ENCODE measurements around the gene SPAG9.
A peak's percentile ranks its signal among the peaks of the same experiment; 100 is the strongest.

Gene SPAG9

DNA sequence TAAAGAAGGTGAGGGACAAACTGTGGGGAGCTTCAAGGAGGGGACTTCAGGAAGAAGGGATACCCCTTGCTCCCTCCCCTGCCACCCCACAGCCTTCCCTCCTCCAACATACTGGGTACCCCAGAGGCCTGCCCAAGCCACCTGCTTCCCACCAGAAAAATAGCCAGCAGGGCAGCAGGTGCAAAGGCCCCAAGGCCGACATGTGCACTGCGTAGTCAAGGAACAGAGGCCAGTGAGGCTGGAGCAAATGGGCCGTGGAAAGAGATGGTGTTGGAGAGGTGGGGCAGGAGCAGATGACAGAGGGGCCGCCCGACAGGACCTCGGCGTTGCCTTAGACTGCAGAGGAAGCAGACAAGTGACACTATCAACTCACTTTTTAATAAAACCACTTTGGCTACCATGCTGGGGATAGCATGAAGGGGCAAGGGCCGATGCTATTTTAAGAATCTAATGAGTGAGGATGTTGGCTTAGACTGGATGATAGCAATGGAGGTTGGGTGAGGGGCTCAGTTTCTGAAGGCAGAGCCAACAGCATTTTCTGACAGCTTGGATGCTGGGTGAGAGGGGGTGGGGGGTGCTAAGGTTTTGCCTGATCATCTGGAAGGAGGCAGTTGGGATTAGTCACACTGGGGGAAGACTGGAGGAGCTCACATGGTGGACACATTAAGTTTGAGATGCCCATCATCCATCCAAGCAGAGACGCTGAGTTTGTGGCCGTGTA is 181.7 kb downstream of the SPAG9 start:
- no peaks in the 10 kb centered on the region for H3K4me1 ChIP-seq (ENCODE audit: control insufficient read depth, low read depth, low read length)

DNA sequence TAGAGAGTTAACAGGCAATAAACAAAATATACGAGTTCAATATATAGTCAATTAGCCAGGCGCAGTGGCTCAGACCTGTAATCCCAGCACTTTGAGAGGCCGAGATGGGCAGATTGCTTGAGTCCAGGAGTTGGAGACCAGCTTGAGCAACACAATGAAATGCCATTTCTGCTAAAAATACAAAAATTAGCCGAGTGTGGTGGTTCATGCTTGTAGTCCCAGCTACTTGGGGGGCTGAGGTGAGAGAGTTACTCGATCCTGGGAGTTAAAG is 184.7 kb downstream of the SPAG9 start:
- H3K4me3 ChIP-seq (ENCODE audit: low read length), result no peak overlapping the region
- H3K9me3 ChIP-seq (ENCODE audit: control insufficient read depth, low read depth, low read length), result no peaks in the 10 kb centered on the region
- no peaks in the 10 kb centered on the region for H3K36me3 ChIP-seq (ENCODE audit: control insufficient read depth, low read depth, low read length)
- H3K27ac ChIP-seq (ENCODE audit: low read length), result no peak overlapping the region
- H3K9ac ChIP-seq (ENCODE audit: low read length), result no peak overlapping the region
- H3K27me3 ChIP-seq (ENCODE audit: control insufficient read depth, insufficient read depth, low read length), result peaks cover 13% of the 10 kb centered on the region
- H3K4me1 ChIP-seq (ENCODE audit: control insufficient read depth, low read depth, low read length), result no peaks in the 10 kb centered on the region

More for the DNA sequence above, 181.7 kb downstream of the SPAG9 start:
- Histone ChIP-seq H3K27me3 (ENCODE audit: control insufficient read depth, insufficient read depth, low read length) (peaks cover 8% of the 10 kb centered on the region), H3K9me3 (ENCODE audit: control insufficient read depth, low read depth, low read length) (no peaks in the 10 kb centered on the region), H3K27ac (ENCODE audit: low read length) (no peak overlapping the region), H3K36me3 (ENCODE audit: control insufficient read depth, low read depth, low read length) (no peaks in the 10 kb centered on the region), H3K9ac (ENCODE audit: low read length) (no peak overlapping the region), H3K4me3 (ENCODE audit: low read length) (no peak overlapping the region)

DNA sequence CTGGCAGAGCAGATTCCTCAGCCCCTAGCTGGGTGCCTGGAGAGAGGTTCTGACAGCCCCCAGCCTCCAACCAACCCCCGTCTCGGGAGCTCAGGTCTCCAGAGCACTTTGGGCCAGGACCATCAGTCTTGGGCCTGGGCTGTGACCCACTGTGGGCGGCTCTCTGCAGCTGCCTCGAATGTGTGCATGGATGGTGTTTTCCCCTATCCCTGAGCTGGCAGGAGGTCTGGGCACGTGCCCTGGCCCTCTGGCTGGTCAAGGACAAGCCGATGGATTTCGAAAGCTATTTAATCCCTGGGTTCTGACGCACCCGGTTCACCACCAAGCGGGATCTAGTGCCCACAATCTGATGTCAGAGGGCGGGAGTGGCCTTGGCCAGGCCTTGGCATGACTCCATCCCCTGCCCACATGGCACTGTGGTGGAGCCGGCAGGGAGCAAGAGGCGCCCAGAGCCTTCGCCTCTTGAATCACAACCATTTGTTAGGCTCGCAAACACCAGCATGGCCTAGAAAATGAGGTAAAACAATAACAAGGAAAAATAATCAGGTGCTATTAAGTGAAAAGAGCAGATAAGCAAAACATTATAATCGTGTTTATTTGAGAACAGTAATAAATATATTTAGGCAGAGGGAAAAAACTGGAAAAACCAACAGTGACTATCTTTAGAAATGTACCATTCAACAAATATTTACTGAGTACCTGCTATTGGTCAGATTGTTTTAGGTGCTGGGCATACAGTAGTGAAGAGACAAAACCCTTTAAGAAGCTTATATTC is 185.3 kb downstream of the SPAG9 start:
- Histone ChIP-seq H3K4me3 (ENCODE audit: low read length) (no peak overlapping the region), H3K9me3 (ENCODE audit: control insufficient read depth, low read depth, low read length) (no peaks in the 10 kb centered on the region), H3K27me3 (ENCODE audit: control insufficient read depth, insufficient read depth, low read length) (peaks cover 16% of the 10 kb centered on the region), H3K4me1 (ENCODE audit: control insufficient read depth, low read depth, low read length) (no peaks in the 10 kb centered on the region), H3K27ac (ENCODE audit: low read length) (no peak overlapping the region), H3K9ac (ENCODE audit: low read length) (no peak overlapping the region), H3K36me3 (ENCODE audit: control insufficient read depth, low read depth, low read length) (no peaks in the 10 kb centered on the region)

DNA sequence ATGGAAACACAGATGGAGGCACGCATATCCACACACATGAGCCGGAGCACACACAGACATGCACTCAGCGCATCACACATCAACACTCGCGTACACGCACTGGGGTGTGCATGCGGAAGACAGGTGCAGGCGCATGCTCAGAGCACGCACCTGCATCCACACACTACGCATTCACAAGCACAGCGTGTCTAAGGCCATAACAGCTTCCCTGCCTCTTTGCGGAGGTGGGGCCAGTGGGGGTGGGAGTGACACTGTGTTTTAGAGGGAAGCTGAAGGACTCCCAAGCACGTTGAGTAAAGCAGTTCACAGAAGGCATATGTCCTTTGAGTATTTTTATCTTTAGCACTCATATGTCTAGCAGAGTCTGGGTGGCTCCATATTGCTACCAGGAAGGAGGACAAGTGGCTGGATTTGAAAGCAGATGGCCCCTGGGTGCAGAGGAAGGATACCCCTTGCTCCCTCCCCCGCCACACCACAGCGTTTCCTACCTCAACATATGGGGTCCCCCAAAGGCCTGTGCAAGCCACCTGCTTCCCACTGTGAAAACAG is 185.9 kb downstream of the SPAG9 start:
- Histone ChIP-seq H3K9ac (ENCODE audit: low read length) (no peak overlapping the region), H3K9me3 (ENCODE audit: control insufficient read depth, low read depth, low read length) (no peaks in the 10 kb centered on the region), H3K27ac (ENCODE audit: low read length) (no peak overlapping the region), H3K4me1 (ENCODE audit: control insufficient read depth, low read depth, low read length) (peaks cover 5% of the 10 kb centered on the region), H3K4me3 (ENCODE audit: low read length) (no peak overlapping the region), H3K27me3 (ENCODE audit: control insufficient read depth, insufficient read depth, low read length) (peaks cover 22% of the 10 kb centered on the region), H3K36me3 (ENCODE audit: control insufficient read depth, low read depth, low read length) (no peaks in the 10 kb centered on the region)

DNA sequence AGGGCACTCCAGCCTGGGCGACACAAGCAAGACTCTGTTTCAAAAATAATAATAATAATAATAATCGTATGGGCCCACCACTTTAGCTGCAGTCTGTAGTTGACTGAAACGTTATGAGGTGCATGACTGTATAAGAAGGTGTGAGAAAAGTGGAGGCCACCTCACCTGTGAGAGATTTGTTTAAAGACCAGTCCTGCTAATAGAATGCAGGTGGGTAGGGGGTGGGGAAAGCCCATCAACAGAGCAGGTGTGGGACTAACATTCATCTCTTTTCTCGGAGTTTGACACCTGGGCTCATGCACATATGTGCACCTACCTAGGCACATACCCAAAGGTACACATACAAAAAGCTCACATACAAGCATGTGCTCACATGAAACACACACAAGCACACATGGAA is 186.5 kb downstream of the SPAG9 start:
- no peak overlapping the region for H3K9ac ChIP-seq (ENCODE audit: low read length)
- H3K4me1 ChIP-seq (ENCODE audit: control insufficient read depth, low read depth, low read length), result peaks cover 6% of the 10 kb centered on the region

DNA sequence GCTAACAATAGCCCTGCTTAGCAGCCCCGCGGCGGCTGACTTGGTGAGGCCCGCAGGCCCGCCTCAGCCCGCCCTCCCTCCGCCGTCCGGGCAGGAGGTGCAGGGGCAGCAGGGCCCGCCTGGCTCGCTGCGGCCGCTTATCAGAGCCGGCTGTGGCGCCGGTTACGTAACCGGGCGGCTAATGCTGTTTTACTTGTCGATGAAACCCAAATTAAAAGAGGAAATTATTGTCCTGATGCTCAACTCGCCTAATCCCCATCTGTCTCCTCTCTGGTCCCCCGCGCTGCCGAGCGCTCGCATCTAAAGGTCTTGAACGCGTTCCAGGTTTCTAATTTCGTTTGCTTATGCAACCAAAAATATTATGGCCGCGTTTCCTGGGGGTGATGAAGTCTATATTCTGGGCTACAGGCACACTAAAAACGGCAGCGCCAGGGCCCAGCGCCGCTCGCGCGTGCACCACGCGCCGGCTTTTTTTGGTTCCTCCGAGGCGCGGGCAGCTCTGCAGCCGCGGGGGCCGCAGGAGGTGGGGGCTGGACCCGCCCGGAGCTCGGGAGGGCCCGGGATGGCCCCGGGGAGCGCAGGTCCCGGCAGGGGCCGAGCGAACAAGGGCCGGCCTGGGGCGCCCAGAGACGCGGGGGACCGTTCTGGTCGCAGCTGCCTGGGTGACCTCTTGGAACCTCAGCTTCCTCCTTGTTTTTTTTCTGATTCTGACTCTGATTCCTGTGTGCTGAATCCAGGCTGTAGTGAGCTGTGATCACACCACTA is 189.3 kb downstream of the SPAG9 start:
- Histone ChIP-seq H3K9ac (ENCODE audit: low read length) (peak overlapping the region; percentile 65), H3K36me3 (ENCODE audit: control insufficient read depth, low read depth, low read length) (no peaks in the 10 kb centered on the region), H3K4me3 (ENCODE audit: low read length) (peak overlapping the region; percentile 73), H3K27ac (ENCODE audit: low read length) (no peak overlapping the region), H3K9me3 (ENCODE audit: control insufficient read depth, low read depth, low read length) (no peaks in the 10 kb centered on the region), H3K4me1 (ENCODE audit: control insufficient read depth, low read depth, low read length) (peaks cover 6% of the 10 kb centered on the region), H3K27me3 (ENCODE audit: control insufficient read depth, insufficient read depth, low read length) (peaks cover 23% of the 10 kb centered on the region)

More for the DNA sequence above, 186.5 kb downstream of the SPAG9 start:
- H3K36me3 ChIP-seq (ENCODE audit: control insufficient read depth, low read depth, low read length), result no peaks in the 10 kb centered on the region
- no peak overlapping the region for H3K4me3 ChIP-seq (ENCODE audit: low read length)
- no peak overlapping the region for H3K27ac ChIP-seq (ENCODE audit: low read length)
- peaks cover 23% of the 10 kb centered on the region for H3K27me3 ChIP-seq (ENCODE audit: control insufficient read depth, insufficient read depth, low read length)
- H3K9me3 ChIP-seq (ENCODE audit: control insufficient read depth, low read depth, low read length), result no peaks in the 10 kb centered on the region

DNA sequence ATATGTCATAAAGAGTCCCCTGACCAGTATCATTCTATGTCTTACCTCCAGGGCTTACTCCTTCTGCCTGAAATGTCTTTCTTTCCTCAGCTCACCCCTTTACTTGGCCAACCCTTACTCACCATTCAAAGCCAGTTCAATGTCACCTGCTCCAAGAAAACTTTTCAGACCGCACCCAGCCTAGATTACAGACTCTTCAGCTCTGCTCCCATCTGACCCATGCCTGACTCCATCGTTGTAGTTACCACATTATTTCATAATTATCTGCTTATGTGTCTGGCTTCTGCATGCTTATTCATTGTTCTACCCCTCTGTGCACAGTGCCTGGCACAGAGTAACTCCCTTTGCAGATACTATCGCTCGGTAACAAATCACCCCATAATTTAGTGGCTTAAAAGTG is 192.0 kb downstream of the SPAG9 start:
- Histone ChIP-seq H3K27ac (ENCODE audit: low read length) (no peak overlapping the region), H3K27me3 (ENCODE audit: control insufficient read depth, insufficient read depth, low read length) (peaks cover 23% of the 10 kb centered on the region), H3K4me1 (ENCODE audit: control insufficient read depth, low read depth, low read length) (peaks cover 12% of the 10 kb centered on the region), H3K36me3 (ENCODE audit: control insufficient read depth, low read depth, low read length) (no peaks in the 10 kb centered on the region), H3K9ac (ENCODE audit: low read length) (no peak overlapping the region), H3K9me3 (ENCODE audit: control insufficient read depth, low read depth, low read length) (no peaks in the 10 kb centered on the region), H3K4me3 (ENCODE audit: low read length) (no peak overlapping the region)

DNA sequence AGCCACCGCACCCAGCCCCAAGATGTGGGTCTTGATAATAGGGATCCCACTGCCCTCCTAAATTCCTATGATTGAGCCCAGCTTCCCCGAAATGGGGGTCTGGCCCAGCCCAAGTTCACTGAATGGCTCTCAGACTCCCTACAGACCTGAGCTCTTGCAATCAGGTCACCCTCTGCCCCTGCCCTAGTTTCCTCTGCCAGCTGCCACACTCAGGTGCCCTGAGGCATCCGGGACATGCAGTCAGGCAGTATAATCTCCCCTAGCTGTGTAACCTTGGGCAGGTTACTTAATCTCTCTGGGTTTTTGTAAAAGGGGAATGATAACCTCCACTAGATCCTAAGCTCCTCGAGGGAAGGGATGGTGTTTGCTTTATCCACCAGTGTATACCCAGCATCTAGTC is 193.4 kb downstream of the SPAG9 start:
- Histone ChIP-seq H3K4me3 (ENCODE audit: low read length) (no peak overlapping the region), H3K4me1 (ENCODE audit: control insufficient read depth, low read depth, low read length) (peaks cover 12% of the 10 kb centered on the region), H3K27me3 (ENCODE audit: control insufficient read depth, insufficient read depth, low read length) (peaks cover 21% of the 10 kb centered on the region), H3K9ac (ENCODE audit: low read length) (no peak overlapping the region), H3K36me3 (ENCODE audit: control insufficient read depth, low read depth, low read length) (no peaks in the 10 kb centered on the region), H3K9me3 (ENCODE audit: control insufficient read depth, low read depth, low read length) (no peaks in the 10 kb centered on the region), H3K27ac (ENCODE audit: low read length) (no peak overlapping the region)

DNA sequence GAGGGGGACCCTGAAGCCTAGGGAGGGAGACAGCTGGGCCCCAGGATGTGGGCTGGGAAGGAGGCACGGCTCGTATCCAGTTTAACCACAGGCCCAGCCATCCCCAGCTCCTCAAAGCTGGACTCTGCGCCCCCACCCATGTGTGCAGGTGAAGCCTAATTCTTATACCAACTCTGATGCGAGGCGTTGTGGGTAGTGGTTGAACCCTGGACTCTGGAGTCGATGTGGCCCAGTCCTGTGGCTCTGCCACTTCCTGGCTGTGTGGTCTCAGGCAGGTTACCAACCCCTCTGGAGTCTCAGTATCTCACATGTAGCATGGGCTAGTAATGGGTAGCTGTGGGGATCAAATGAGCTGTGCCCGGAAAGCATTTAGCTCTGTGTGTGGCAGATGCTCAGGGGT is 194.1 kb downstream of the SPAG9 start:
- no peak overlapping the region for H3K9ac ChIP-seq (ENCODE audit: low read length)
- H3K4me1 ChIP-seq (ENCODE audit: control insufficient read depth, low read depth, low read length), result peaks cover 12% of the 10 kb centered on the region
- no peaks in the 10 kb centered on the region for H3K9me3 ChIP-seq (ENCODE audit: control insufficient read depth, low read depth, low read length)

DNA sequence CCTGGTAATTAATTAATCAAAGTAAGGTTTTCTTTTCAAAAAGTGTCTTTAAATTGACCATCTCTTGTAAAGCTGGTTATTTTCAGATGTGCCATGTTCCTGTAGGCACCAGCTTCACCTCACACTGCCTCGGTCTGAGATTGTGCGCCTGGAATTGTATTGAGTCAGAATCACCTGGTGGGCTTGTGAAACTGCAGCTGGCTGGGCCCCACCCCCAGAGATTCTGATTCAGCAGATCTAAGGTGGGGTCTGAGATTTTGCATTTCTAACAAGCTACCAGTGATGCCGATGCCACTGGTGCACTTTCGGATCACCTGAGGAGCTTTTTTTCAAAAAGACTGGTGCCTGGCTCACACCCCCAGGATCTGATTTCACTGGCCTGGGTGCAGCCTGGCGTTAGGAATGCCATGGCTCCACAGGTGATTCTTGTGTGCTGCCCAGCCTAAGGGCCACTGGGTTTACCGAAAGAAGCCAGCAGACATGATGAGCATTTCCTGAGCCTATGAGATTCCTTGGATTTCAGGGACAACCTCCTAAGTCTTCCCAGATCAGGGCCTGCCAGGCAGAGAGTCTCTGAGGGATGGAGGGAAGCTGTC is 195.3 kb downstream of the SPAG9 start:
- Histone ChIP-seq H3K9ac (ENCODE audit: low read length) (no peak overlapping the region), H3K4me3 (ENCODE audit: low read length) (no peak overlapping the region), H3K36me3 (ENCODE audit: control insufficient read depth, low read depth, low read length) (no peaks in the 10 kb centered on the region), H3K27ac (ENCODE audit: low read length) (no peak overlapping the region), H3K9me3 (ENCODE audit: control insufficient read depth, low read depth, low read length) (no peaks in the 10 kb centered on the region), H3K4me1 (ENCODE audit: control insufficient read depth, low read depth, low read length) (peaks cover 17% of the 10 kb centered on the region), H3K27me3 (ENCODE audit: control insufficient read depth, insufficient read depth, low read length) (peaks cover 7% of the 10 kb centered on the region)

More for the DNA sequence above, 194.1 kb downstream of the SPAG9 start:
- H3K27me3 ChIP-seq (ENCODE audit: control insufficient read depth, insufficient read depth, low read length), result peaks cover 13% of the 10 kb centered on the region
- no peak overlapping the region for H3K27ac ChIP-seq (ENCODE audit: low read length)
- H3K4me3 ChIP-seq (ENCODE audit: low read length), result no peak overlapping the region
- no peaks in the 10 kb centered on the region for H3K36me3 ChIP-seq (ENCODE audit: control insufficient read depth, low read depth, low read length)

DNA sequence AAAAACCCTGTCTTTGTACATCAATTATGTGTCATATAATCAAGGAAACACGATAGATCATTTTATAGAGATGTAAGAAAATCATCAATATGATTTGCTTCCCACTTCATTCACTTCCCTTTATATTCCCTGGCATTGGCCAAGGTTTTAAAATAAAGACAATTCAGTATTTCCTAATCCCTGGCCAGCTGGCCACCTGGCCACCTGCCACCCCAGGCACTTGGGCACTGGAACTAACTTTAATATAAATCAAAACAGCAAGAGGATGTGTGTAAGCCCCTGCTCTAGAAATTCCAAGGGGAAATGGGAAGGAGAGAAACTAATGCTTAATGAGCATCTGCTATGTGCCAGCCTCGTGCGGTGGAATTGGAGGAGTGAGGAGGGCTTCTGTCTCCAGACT is 195.9 kb downstream of the SPAG9 start:
- Histone ChIP-seq H3K27ac (ENCODE audit: low read length) (no peak overlapping the region), H3K4me3 (ENCODE audit: low read length) (no peak overlapping the region), H3K9ac (ENCODE audit: low read length) (no peak overlapping the region), H3K9me3 (ENCODE audit: control insufficient read depth, low read depth, low read length) (no peaks in the 10 kb centered on the region), H3K4me1 (ENCODE audit: control insufficient read depth, low read depth, low read length) (peaks cover 17% of the 10 kb centered on the region), H3K27me3 (ENCODE audit: control insufficient read depth, insufficient read depth, low read length) (peaks cover under 1% of the 10 kb centered on the region), H3K36me3 (ENCODE audit: control insufficient read depth, low read depth, low read length) (no peaks in the 10 kb centered on the region)

Data from iPS-18a (cell line).